ENCODE data around the gene GRK6. TPM values are rescaled to one million over a fixed set of nuclear protein-coding genes. Genes with fewer than 3 reads are reported as not detected.

GRK6 gene
- total and polyA plus RNA-seq, 3 donors from 2014 or later, result 32.6 to 57.0 (median 51.8) TPM

DNA sequence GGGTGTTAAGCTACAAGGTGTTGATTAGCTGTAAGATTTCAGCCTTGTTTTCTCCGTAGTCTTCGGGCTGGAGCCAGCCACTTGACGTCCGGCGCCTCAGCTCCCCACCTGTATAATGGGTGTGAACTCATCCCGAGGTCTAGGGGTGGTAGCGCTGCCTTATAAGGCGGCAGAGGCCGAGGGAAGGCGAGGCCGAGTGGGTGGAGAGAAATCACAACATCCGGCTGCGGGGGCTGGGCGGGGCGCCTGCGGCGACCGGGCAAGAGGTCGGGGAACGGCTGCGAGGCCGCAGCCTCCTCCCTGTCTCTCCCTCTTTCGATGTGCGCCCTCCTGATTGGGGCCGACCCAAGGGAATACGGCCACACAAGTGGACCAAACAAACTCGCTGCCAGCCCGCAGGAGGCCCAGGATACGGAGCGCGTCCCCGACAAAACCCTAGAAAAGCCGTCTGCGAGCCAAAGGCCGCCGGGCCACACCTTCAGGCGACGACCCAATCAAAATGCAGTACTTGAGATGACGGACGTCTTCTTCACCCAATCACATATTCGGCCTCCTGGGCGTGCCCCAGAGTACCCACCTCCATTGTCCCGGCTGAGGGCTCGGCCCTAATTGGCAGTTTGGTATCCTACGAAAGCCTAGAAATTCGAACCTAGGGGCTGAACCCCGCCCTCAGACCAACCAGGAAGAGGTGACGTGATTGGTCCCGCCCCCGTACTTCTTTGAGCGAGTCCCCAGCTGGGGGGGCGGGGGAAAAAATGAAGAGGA, 493 bp upstream of the GRK6 start:
- Histone ChIP-seq H3K27ac (peak overlapping the region; percentile 85 to 92), H3K9me3 (no peaks in the 10 kb centered on the region), H3K4me3 (peak overlapping the region; percentile 49 to 67), H3K27me3 (no peaks in the 10 kb centered on the region), H3K4me1 (peaks cover 12% of the 10 kb centered on the region), H3K36me3 (ENCODE audit: low read depth, missing control alignments) (no peaks in the 10 kb centered on the region)
- 0% methylated on average over 28 to 52 of the region's 52 CpGs for WGBS, 2 donors
- DNase-seq, result peak; percentile 100
- no peak for TF ChIP-seq POLR2A (IDR thresholded peaks at IDR 0.05)
- TF ChIP-seq, protein P1, sequence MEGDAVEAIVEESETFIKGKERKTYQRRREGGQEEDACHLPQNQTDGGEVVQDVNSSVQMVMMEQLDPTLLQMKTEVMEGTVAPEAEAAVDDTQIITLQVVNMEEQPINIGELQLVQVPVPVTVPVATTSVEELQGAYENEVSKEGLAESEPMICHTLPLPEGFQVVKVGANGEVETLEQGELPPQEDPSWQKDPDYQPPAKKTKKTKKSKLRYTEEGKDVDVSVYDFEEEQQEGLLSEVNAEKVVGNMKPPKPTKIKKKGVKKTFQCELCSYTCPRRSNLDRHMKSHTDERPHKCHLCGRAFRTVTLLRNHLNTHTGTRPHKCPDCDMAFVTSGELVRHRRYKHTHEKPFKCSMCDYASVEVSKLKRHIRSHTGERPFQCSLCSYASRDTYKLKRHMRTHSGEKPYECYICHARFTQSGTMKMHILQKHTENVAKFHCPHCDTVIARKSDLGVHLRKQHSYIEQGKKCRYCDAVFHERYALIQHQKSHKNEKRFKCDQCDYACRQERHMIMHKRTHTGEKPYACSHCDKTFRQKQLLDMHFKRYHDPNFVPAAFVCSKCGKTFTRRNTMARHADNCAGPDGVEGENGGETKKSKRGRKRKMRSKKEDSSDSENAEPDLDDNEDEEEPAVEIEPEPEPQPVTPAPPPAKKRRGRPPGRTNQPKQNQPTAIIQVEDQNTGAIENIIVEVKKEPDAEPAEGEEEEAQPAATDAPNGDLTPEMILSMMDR (IDR thresholded peaks at IDR 0.05), result no peak
- intact Hi-C loops (cut with DNase I; ENCODE audit: low total_unique reads), result no loop called here

DNA sequence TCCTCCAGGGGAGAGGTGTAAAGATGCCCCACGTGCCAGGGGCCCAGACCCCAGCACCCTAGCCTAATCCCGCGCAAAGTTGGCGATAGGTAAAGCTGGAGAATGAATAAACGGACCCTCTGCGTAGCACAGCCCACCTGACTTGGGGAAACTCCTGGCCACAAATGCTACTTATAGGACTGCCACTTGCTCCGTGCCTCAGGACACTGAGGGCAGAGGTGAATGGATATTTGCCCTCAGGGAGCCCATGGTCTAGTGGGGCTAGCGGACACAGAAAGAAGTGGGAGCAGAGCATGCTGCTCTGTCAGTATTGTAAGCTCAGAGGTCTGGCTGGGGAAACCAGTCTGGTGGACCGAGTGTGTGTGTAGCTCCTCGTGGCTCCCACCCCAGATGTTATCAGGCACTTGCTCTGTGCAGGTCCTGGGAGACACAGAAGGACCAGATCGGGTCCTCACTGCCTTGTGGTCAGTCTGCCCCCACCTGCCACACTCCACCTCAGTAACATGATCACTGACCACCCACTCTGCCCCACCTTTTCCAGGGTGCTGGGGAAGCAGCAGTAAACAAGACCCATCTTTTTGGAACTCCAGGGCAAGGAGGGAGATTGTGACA, 841 bp downstream of the GRK6 start:
- Histone ChIP-seq H3K27me3 (no peaks in the 10 kb centered on the region), H3K27ac (peak overlapping the region; percentile 68 to 83), H3K4me3 (peak overlapping the region; percentile 75 to 77), H3K36me3 (ENCODE audit: low read depth, missing control alignments) (no peaks in the 10 kb centered on the region), H3K4me1 (peaks cover 12% of the 10 kb centered on the region), H3K9me3 (no peaks in the 10 kb centered on the region)
- intact Hi-C loops (cut with DNase I; ENCODE audit: low total_unique reads), result no loop called here
- TF ChIP-seq, protein P1 (IDR thresholded peaks at IDR 0.05), result no peak
- no peak for TF ChIP-seq POLR2A (IDR thresholded peaks at IDR 0.05)
- 7 to 12% methylated on average over 4 to 11 of the region's 11 CpGs for WGBS, 2 donors
- no peak for DNase-seq

DNA sequence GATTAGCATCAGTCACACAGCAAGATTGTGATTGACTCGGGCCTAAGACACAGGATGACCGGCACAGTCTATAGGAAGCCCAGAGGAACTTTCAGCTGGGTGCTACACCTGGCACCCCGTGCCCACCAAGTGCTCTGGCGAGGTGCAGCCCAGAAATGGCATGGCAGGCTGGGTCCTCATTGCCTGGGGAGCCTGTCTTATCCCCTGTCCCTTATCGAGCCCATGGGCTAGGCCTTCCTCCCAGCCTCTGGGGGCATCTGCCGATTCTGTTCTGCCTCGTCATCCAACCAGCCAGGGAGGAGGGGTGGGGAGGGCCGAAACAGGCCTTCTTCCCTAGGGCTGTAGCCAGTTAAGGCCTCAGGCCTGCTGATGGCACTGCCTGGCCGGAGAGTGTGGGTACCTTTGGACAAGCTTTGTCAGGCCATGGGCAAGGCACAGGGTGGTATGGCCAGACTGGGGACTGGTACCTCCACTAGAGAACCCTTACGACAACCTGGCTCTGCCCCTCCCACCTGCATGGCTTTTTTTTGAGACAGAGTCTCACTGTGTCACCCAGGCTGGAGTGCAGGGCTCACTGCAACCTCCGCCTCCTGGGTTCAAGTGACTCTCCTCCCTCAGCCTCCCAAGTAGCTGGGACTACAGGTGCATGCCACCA, 1.6 kb downstream of the GRK6 start:
- no peaks in the 10 kb centered on the region for H3K36me3 ChIP-seq (ENCODE audit: low read depth, missing control alignments)
- peaks cover 12% of the 10 kb centered on the region for H3K4me1 ChIP-seq
- H3K27ac ChIP-seq, result no peak overlapping the region
- no peak overlapping the region for H3K4me3 ChIP-seq
- TF ChIP-seq, protein P1 (IDR thresholded peaks at IDR 0.05), result no peak
- TF ChIP-seq POLR2A (IDR thresholded peaks at IDR 0.05), result no peak
- WGBS, 2 donors, result 85 to 87% methylated on average over 9 to 11 of the region's 11 CpGs
- no peak for DNase-seq
- H3K9me3 ChIP-seq, result no peaks in the 10 kb centered on the region
- intact Hi-C loops (cut with DNase I; ENCODE audit: low total_unique reads), result no loop called here
- H3K27me3 ChIP-seq, result no peaks in the 10 kb centered on the region

DNA sequence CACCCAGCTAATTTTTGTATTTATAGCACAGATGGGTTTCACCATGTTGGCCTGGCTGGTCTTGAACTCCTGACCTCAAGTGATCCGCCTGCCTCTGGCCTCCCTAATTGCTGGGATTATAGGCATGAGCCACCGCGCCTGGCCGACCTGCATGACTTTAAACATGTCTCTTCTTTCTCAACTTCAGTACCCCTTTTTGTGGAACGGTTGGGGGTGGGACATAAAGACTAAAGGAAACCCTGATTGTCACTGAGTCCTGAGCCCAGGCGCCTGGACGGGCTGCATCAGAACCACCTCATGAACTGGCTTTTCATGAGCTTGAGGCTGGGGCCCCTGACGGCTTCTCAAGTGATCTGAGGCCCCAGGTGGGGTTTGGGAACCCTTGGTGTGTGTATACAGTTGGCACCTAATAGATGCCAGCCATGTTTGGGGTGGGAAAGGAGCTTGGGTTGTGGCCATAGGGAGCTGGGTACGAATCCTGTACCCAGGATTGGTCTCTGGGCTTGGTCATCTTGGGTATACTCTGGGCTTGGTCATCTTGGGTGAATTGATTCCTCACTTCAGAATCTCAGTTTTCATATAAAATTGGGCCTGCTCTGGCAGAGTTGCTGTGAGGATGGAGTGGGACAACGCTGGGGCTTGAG, 2.2 kb downstream of the GRK6 start:
- no peaks in the 10 kb centered on the region for H3K36me3 ChIP-seq (ENCODE audit: low read depth, missing control alignments)
- H3K4me1 ChIP-seq, result peaks cover 12% of the 10 kb centered on the region
- H3K27ac ChIP-seq, result no peak overlapping the region
- intact Hi-C loops (cut with DNase I; ENCODE audit: low total_unique reads), result no loop called here
- H3K9me3 ChIP-seq, result no peaks in the 10 kb centered on the region
- DNase-seq, result no peak
- TF ChIP-seq POLR2A (IDR thresholded peaks at IDR 0.05), result no peak
- TF ChIP-seq, protein P1 (IDR thresholded peaks at IDR 0.05), result no peak
- no peak overlapping the region for H3K4me3 ChIP-seq
- 88 to 89% methylated on average over 10 of the region's 10 CpGs for WGBS, 2 donors
- no peaks in the 10 kb centered on the region for H3K27me3 ChIP-seq
